ENCODE data around the gene ERVH48-1. TPM values are rescaled to one million over a fixed set of nuclear protein-coding genes. Genes with fewer than 3 reads are reported as not detected.

ERVH48-1 gene

Small RNAs within 50 kb of the gene (small RNA-seq; reads per million reads assigned to genes)
- gene MIR5692B (ENCODE audit: insufficient read depth): not detected

Measured in mesendoderm (in vitro differentiated cells).